ENCODE results near the gene ZNF26. TPM values are rescaled to one million over a fixed set of nuclear protein-coding genes. Genes with fewer than 3 reads are reported as not detected.

Gene ZNF26
- polyA plus RNA-seq, 1 of the 3 experiments (the other 2 are of a cell fraction), result 7.3 TPM

DNA sequence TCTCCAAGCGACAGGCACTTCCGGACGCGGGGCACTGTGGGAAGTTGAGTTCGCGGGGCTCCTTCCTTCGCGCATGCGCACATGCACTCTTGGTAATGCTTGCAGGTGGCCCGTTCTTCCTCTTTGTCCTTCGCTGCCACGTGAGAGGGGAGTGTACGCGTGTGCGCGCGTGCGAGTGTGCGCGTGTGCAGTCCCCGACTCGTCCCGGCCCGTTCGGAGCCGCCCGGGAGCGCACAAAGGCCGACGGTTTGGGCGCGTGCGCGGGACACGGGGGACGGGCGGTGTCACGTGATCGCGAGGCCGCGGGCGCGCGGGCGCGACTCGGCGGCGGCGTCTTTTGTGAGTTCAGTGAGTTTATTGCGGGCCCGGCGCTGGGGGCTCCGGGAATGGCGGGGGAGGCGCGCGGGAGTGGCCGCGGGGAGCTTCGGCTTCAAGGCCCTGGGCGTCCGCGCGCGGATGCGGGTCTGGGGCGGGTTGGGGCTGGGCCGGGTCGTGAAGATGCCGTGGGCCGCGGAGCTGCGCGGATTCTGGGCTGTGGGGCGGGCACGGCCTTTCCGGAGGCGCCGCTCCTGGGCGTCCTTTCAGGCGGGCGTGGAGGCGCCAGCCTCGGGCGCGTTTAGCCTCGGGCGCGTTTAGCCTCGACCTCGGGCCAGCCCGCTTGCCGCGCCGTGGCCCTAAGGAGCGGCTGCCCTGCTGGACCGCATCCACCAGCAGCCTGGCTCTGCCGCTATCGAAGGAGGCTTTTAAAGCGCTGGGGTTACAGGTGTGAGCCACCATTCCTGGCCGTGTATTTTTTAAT lies 51.2 kb downstream of the ZNF26 start, which contains the start of gene ZNF84 (continued):
- peak; percentile 74 for TF ChIP-seq USF2 (IDR thresholded peaks at IDR 0.05; ENCODE audit: borderline replicate concordance, low read depth, low read length)
- no peak for TF ChIP-seq SMC3 (IDR thresholded peaks at IDR 0.05; ENCODE audit: low read depth, low read length)
- TF ChIP-seq TEAD4 (IDR thresholded peaks at IDR 0.05; ENCODE audit: borderline replicate concordance, insufficient read depth), result no peak
- TF ChIP-seq TAF1 (IDR thresholded peaks at IDR 0.05; ENCODE audit: borderline replicate concordance, low read depth, low read length), result 0 out of 2 replicates have a peak, but pooled peaks have one; percentile 68
- TF ChIP-seq SIN3A (IDR thresholded peaks at IDR 0.05; ENCODE audit: borderline replicate concordance, low read depth, low read length), result no peak
- no peak for TF ChIP-seq FOXM1 (IDR thresholded peaks at IDR 0.05; ENCODE audit: low read depth)

GRCh38 chr12:133038118-133038709 lies 52.0 kb downstream of the ZNF26 start:
- Histone ChIP-seq H2AFZ (ENCODE audit: low read depth) (no peak overlapping the region; the same call in 1 of the 2 replicates), H3K4me2 (peak overlapping the region; percentile 82), H3K27ac (ENCODE audit: low read depth in 2 of 2, low read length in 1 of 2) (peak overlapping the region; percentile 84 to 92; a peak in 3 of 4 replicates), H3K9me2 (no peaks in the 10 kb centered on the region), H3K9me3 (peaks cover 53% of the 10 kb centered on the region), H3K9ac (peak overlapping the region; percentile 83), H3K79me2 (ENCODE audit: insufficient read depth) (peaks cover 55% of the 10 kb centered on the region), H3K4me3 (ENCODE audit: low read depth in 2 of 2, low read length in 1 of 2) (peak overlapping the region; percentile 56 to 88), H3K27me3 (ENCODE audit: insufficient read depth) (no peaks in the 10 kb centered on the region), H3K36me3 (replicated peaks in 1 of 2; ENCODE audit: control insufficient read depth in 1 of 2, insufficient read depth in 2 of 2, low read length in 1 of 2) (peaks cover 27 to 49% of the 10 kb centered on the region in 2 experiments), H3F3A (replicated peaks; ENCODE audit: insufficient read depth) (peaks cover 15% of the 10 kb centered on the region), H3K4me1 (ENCODE audit: control insufficient read depth in 1 of 2, insufficient read depth in 2 of 2, low read depth in 1 of 2, low read length in 1 of 2) (no peaks in the 10 kb centered on the region; a peak in 1 of 4 replicates), H4K20me1 (ENCODE audit: insufficient read depth) (no peaks in the 10 kb centered on the region)
- POLR2A ChIA-PET, result no interaction called here
- WGBS (ENCODE audit: low lambda C conversion rate), result 38% methylated on average over 4 of the region's 4 CpGs
- DNase-seq, result no peak
- CTCF ChIA-PET, result interaction anchor here (0.9 to 1.2 kb wide), 2 partner anchors 8 to 44 kb away, joined by 3 to 4 read pairs; no protein-coding TSS in a partner anchor
- TF ChIP-seq, protein P1, sequence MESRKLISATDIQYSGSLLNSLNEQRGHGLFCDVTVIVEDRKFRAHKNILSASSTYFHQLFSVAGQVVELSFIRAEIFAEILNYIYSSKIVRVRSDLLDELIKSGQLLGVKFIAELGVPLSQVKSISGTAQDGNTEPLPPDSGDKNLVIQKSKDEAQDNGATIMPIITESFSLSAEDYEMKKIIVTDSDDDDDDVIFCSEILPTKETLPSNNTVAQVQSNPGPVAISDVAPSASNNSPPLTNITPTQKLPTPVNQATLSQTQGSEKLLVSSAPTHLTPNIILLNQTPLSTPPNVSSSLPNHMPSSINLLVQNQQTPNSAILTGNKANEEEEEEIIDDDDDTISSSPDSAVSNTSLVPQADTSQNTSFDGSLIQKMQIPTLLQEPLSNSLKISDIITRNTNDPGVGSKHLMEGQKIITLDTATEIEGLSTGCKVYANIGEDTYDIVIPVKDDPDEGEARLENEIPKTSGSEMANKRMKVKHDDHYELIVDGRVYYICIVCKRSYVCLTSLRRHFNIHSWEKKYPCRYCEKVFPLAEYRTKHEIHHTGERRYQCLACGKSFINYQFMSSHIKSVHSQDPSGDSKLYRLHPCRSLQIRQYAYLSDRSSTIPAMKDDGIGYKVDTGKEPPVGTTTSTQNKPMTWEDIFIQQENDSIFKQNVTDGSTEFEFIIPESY (IDR thresholded peaks at IDR 0.05; ENCODE audit: borderline replicate concordance, low read depth), result no peak
- no peak for TF ChIP-seq RAD21 (IDR thresholded peaks at IDR 0.05; ENCODE audit: low read length)
- TF ChIP-seq EP300 (IDR thresholded peaks at IDR 0.05; ENCODE audit: borderline replicate concordance in 1 of 2, low read depth in 1 of 2, low read length in 1 of 2), result no peak
- TF ChIP-seq RFX5 (IDR thresholded peaks at IDR 0.05; ENCODE audit: low read length), result no peak
- no peak for TF ChIP-seq JUND (IDR thresholded peaks at IDR 0.05)
- TF ChIP-seq EZH2phosphoT487 (IDR thresholded peaks at IDR 0.05; ENCODE audit: borderline replicate concordance, low read depth), result no peak
- no peak for TF ChIP-seq REST (IDR thresholded peaks at IDR 0.05; ENCODE audit: low read depth, low read length)
- TF ChIP-seq MXI1 (IDR thresholded peaks at IDR 0.05; ENCODE audit: low read depth, low read length), result no peak
- no peak for TF ChIP-seq ELF1 (IDR thresholded peaks at IDR 0.05)
- no peak for TF ChIP-seq RXRA (IDR thresholded peaks at IDR 0.05; ENCODE audit: borderline replicate concordance, low read depth)

Data from SK-N-SH (cell line).